GM19328 (cell line): Measurements from ENCODE around the gene CLEC18C.
"Not testable (repeated sequence)": the region's sequence is repeated elsewhere in the genome, so short reads cannot be mapped to it uniquely, and the experiment has no call there.

Experiments used
- ATAC-seq: cut with Tn5 transposase; IDR thresholded peaks from one replicate; pipeline ENCODE4 v1.9.1; 2021; ENCODE audit warnings: mild to moderate bottlenecking, moderate library complexity; ENCODE audit not compliant: unreplicated experiment

The CLEC18C gene

GRCh38 chr16:70158261-70158939 is 15.2 kb upstream of the CLEC18C start:
- no peak for ATAC-seq

GRCh38 chr16:70159355-70160348 is 13.9 kb upstream of the CLEC18C start:
- ATAC-seq = no peak

GRCh38 chr16:70160388-70160787 is 13.2 kb upstream of the CLEC18C start:
- no peak for ATAC-seq

- ATAC-seq = no peak
Observed at GRCh38 chr16:70160821-70161220, 12.8 kb upstream of the CLEC18C start.

GRCh38 chr16:70161350-70161749 is 12.2 kb upstream of the CLEC18C start:
- ATAC-seq = no peak

- no peak for ATAC-seq
Observed at GRCh38 chr16:70162041-70162451, 11.5 kb upstream of the CLEC18C start.

- ATAC-seq = no peak
Observed at GRCh38 chr16:70163596-70163995, 10.0 kb upstream of the CLEC18C start.

GRCh38 chr16:70166688-70167087 is 6.9 kb upstream of the CLEC18C start:
- not testable (repeated sequence) for ATAC-seq

- not testable (repeated sequence) for ATAC-seq
Observed at GRCh38 chr16:70173916-70174315, 329 bp downstream of the CLEC18C start.

GRCh38 chr16:70174387-70174932 is 873 bp downstream of the CLEC18C start:
- not testable (repeated sequence) for ATAC-seq

- ATAC-seq = not testable (repeated sequence)
Observed at GRCh38 chr16:70187858-70188607, 14.4 kb downstream of the CLEC18C start.

- not testable (repeated sequence) for ATAC-seq
Observed at GRCh38 chr16:70188608-70188915, 15.0 kb downstream of the CLEC18C start.

- not testable (repeated sequence) for ATAC-seq
Observed at GRCh38 chr16:70190574-70190973, 17.0 kb downstream of the CLEC18C start.

- not testable (repeated sequence) for ATAC-seq
Observed at GRCh38 chr16:70196683-70197300, 23.2 kb downstream of the CLEC18C start.

- not testable (repeated sequence) for ATAC-seq
Observed at GRCh38 chr16:70197611-70198010, 24.0 kb downstream of the CLEC18C start.

GRCh38 chr16:70198230-70198629 is 24.6 kb downstream of the CLEC18C start:
- not testable (repeated sequence) for ATAC-seq

- not testable (repeated sequence) for ATAC-seq
Observed at GRCh38 chr16:70198666-70199065, 25.1 kb downstream of the CLEC18C start.

GRCh38 chr16:70199170-70199569 is 25.6 kb downstream of the CLEC18C start:
- ATAC-seq = not testable (repeated sequence)

GRCh38 chr16:70200063-70200462 is 26.5 kb downstream of the CLEC18C start:
- ATAC-seq = not testable (repeated sequence)

- not testable (repeated sequence) for ATAC-seq
Observed at GRCh38 chr16:70203508-70203907, 29.9 kb downstream of the CLEC18C start.
